Lung microvascular endothelial cell (primary cell): ENCODE measurements around the gene COL4A1. TPM values are rescaled to one million over a fixed set of nuclear protein-coding genes. Genes with fewer than 3 reads are reported as not detected.

ENCODE experiments used
- DNase-seq, 2 donors: peaks; one replicate each; pipeline versions ENCODE4 v3.0.0 to v3.0.0-alpha.2; 2010; ENCODE audit warnings: low read depth in 2 of 2
- total RNA-seq: library from RNA; depleted of rRNA; stranded (reverse); fragments of >200 nt; gene quantifications from 2 replicates; pipeline ENCODE4 v1.2.1, GENCODE V29; 2014

COL4A1 gene
- total RNA-seq, 1 donor from 2014 or later: 836 TPM

DNA sequence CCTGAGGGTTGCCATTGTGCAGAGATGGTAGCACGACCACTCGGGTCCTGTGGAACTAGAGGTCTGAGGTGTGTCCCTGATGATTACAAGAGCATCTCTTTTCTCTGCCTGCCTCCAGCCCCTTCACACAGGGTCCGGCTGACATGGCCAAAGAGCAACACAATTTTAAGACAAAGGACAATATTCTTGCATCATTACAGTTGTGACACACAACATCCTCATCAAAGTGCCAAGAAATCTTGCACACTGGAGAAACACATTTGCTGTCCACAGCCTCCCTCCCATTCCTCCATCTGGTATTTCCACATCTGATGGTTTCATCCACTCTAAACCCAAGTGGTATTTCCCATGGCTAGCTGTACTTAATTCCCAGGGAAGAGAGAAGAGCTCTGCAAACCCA lies 12.8 kb downstream of the COL4A1 start:
- DNase-seq: no peak

DNA sequence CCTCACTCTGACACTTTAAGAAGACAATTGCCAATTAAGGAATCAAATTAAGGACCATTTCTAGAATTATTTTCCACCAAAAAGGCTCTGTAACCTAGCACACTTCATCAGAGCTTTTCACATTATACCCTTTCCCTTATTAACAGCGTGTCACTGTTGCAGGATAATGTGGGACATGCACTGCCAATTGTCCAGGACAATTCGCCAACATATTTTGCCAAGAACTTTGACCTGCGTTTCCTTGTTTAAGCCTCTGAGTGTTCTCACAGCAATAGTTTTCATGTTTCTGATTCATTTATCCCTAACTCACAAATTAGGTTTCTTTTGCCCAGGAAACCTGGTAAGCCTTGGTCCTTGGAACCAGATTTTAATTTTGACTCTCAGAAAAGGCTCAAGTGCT lies 13.3 kb downstream of the COL4A1 start:
- DNase-seq: peak in 1 of 2 donors; percentile 85

GRCh38 chr13:110293037-110293436 lies 13.9 kb downstream of the COL4A1 start:
- DNase-seq: no peak

- no peak for DNase-seq
These were observed 15.7 kb downstream of the COL4A1 start for GRCh38 chr13:110291286-110291685.

GRCh38 chr13:110290826-110291225 lies 16.1 kb downstream of the COL4A1 start:
- DNase-seq: no peak

- DNase-seq: no peak
These were observed 16.8 kb downstream of the COL4A1 start for GRCh38 chr13:110290153-110290552.

GRCh38 chr13:110289661-110290060 lies 17.3 kb downstream of the COL4A1 start:
- DNase-seq: no peak

- DNase-seq: no peak
These were observed 17.8 kb downstream of the COL4A1 start for GRCh38 chr13:110289174-110289573.

- no peak for DNase-seq
These were observed 19.8 kb downstream of the COL4A1 start for GRCh38 chr13:110286833-110287819.

GRCh38 chr13:110285991-110286832 lies 20.7 kb downstream of the COL4A1 start:
- no peak for DNase-seq

DNA sequence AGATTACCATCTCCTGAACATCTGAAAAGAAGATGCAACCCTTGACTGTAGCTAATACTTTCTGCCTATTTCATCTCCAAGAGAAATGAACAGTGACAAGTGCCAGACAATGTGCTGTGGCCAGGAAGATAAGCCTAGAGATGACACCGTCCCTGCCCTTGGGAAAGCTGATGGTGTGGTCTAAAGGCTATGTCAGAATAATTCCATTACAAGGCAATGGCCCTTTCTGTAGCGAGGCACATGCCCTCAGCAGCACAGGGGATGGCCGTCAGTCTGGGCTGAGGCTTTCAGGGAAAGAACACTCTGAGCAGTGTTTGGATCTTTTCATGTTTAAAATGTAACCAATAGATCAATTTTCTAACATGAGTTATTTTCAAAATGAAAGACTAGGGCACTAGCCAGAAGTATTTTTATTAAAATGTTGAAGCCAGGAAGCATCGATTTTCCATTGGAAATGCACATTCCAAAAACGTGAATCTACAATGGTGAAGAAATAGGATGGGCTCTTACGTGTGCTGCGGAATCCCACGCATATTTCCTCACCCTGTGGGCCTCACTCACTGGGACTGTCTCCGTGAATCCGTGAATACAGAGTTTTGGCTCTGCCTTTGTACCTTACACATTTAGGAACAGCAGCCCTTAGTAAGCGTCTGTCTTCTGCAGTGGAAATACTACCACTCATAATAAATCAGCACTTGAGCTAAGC lies 22.0 kb downstream of the COL4A1 start:
- DNase-seq: no peak

- DNase-seq: no peak
These were observed 23.0 kb downstream of the COL4A1 start for GRCh38 chr13:110283736-110284517.

- DNase-seq: no peak
These were observed 24.6 kb downstream of the COL4A1 start for GRCh38 chr13:110282316-110282841.

- no peak for DNase-seq
These were observed 25.2 kb downstream of the COL4A1 start for GRCh38 chr13:110281736-110282135.

DNA sequence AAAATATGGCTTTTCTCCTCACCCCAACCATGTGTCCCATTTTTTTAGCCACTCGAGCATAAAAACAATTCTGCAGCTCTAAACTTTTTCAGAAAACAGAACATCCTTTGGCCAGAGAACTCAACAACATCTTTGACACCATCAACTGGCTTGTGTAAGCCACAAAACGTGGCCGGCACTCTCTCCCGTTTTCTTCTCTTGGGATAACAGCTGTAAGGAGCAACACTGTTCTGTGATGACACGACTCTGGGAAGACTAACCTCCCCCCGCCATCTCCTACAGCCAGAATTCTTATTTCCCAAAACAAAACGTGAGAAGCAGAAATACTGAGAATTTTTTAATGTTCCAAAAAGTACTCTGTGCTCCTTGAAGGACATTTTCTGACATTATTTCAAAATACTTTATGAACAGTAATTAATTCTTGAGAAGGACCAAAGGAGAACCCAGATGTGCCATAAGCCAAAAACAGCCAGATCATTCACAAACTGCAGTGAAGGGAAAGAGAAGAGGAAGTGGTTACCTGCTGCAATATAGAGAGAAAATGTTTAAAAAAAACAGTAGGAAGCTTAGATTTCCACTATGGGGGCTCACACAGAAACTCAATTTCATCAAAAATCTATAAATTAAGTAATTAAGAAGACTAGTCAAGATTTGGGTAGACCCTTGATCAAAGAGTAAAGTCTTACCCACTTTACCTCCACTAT lies 25.8 kb downstream of the COL4A1 start:
- DNase-seq: no peak

DNA sequence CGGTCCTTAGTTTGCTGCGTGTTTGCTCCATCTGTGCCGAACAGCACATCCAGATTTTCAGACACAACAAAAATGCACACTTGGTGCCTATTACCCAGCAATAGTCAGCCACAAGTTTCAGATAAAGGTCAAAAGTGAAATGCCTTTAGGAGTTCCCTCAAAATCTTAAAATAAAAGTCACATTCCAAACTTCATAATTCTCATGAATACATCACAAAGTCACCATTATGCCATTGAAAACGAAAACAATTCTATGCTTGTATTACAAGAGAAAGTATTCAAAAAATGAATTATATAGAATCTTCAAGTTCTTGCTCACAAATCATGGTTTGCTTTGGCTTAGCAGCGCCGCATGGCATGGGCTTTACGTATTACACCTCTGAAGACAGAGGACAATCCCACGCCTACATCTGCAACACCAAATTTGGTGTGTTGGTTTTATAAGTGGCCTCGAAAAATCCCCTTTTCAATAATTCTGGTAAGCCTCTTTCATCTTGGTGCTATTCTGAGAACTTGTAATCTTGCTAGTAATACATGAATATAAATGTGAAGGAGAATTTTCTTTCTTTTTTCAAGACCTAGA lies 26.6 kb downstream of the COL4A1 start:
- DNase-seq: no peak

GRCh38 chr13:110279684-110280083 lies 27.3 kb downstream of the COL4A1 start:
- DNase-seq: no peak

GRCh38 chr13:110278859-110279258 lies 28.1 kb downstream of the COL4A1 start:
- DNase-seq: no peak

DNA sequence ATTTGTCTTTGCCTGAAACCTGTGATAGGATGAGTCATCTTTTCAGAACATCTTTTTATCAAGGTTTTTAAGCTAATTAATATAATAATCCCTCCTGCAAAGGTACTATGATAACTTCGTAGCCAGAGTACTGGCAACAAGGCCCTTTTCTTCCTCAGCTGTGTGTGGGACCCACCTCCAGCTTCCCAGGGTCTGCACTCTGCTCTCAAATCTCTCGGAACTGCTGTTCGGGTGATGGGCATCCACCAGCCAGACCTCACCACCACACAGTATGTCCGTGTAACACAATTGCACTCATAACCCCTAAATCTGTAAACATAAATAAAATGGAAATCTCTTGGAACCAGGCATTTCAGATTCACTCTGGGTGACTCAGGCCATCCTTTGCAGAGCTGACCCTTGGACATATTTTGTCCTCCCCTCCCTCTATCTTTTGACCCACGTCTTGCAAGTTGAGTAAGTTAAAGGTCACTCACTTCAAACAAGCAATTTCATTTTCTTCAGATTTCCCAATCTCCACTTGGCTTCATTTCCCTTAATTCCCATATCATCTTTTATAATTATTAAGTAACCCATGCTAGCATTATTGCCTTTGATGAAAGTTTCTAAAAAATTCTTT lies 29.5 kb downstream of the COL4A1 start:
- DNase-seq: no peak
